Fibroblast of villous mesenchyme (primary cell): Measurements from ENCODE around the gene WDTC1. TPM values are rescaled to one million over a fixed set of nuclear protein-coding genes. Genes with fewer than 3 reads are reported as not detected.

Source experiments
- DNase-seq: peaks from one replicate; pipeline ENCODE4 v3.0.0-alpha.2; 2010; ENCODE audit warnings: low read depth
- H3K4me3 ChIP-seq: 2 replicates; pipeline ENCODE4 v1.5.1; 2011; ENCODE audit warnings: low read depth, mild to moderate bottlenecking, low read length
- total RNA-seq: library from RNA; depleted of rRNA; stranded (reverse); fragments of >200 nt; gene quantifications from 2 replicates; pipeline ENCODE4 v1.2.3, GENCODE V29; 2012
- TF ChIP-seq, protein P1 (sequence below): IDR thresholded peaks from 2 replicates; pipeline ENCODE4 v1.5.1; 2012; ENCODE audit warnings: low read depth, mild to moderate bottlenecking, low read length; ENCODE audit not compliant: insufficient read depth

The WDTC1 gene
- total RNA-seq, 1 donor = 21.2 TPM

DNA sequence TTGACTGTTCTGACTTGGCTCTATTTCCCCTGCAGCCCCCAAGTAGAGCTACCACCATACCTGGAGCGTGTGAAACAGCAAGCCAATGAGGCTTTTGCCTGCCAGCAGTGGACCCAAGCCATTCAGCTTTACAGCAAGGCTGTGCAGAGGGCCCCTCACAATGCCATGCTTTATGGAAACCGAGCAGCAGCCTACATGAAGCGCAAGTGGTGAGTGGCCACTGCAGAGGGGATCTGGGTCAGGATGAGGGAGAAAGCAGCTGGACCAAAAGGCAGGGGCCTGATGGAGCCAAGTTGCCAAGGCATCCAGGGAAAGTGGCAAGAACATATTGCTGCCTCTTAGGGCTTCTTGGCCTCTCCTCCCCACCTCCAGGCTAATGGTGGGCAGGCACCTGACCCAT lies 63.5 kb downstream of the WDTC1 start:
- H3K4me3 ChIP-seq = no peak overlapping the region
- TF ChIP-seq, protein P1, sequence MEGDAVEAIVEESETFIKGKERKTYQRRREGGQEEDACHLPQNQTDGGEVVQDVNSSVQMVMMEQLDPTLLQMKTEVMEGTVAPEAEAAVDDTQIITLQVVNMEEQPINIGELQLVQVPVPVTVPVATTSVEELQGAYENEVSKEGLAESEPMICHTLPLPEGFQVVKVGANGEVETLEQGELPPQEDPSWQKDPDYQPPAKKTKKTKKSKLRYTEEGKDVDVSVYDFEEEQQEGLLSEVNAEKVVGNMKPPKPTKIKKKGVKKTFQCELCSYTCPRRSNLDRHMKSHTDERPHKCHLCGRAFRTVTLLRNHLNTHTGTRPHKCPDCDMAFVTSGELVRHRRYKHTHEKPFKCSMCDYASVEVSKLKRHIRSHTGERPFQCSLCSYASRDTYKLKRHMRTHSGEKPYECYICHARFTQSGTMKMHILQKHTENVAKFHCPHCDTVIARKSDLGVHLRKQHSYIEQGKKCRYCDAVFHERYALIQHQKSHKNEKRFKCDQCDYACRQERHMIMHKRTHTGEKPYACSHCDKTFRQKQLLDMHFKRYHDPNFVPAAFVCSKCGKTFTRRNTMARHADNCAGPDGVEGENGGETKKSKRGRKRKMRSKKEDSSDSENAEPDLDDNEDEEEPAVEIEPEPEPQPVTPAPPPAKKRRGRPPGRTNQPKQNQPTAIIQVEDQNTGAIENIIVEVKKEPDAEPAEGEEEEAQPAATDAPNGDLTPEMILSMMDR = no peak
- DNase-seq = no peak

DNA sequence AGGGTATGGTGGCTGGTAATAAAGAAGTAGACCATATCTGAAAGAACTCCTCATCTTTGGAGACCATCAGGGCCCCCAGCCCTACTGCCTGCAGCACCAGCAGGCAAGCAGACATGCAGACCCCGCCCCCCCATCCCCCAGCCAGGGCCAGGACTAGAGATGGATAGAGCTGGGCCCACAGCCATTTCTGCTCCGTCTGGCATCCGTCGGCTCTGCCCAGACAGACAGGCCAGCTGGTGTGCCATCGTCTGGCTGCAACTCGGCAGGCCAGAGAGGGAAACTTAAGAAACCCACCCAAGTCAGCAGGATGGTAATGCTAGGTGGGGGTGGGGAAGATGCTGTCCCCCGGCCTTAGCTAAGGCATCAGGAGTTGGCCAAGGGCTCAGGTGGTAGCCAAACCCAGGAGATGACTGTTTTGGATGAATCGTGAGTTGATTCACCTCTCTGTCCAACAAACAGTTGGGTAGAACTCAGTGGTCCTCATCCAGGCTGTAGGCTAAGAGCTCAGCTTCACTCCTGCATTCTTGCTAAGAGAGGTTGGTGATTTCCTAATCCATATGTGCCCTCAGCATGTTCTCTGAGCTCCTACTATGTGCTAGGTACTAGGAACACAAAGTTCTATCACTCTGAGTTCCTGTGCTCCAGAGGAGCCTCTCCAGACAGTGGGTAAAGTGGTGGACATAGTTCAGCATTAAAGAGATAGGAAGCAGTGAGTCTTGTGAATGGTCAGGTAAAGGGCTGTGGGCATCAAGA lies 64.4 kb downstream of the WDTC1 start:
- DNase-seq = no peak

DNA sequence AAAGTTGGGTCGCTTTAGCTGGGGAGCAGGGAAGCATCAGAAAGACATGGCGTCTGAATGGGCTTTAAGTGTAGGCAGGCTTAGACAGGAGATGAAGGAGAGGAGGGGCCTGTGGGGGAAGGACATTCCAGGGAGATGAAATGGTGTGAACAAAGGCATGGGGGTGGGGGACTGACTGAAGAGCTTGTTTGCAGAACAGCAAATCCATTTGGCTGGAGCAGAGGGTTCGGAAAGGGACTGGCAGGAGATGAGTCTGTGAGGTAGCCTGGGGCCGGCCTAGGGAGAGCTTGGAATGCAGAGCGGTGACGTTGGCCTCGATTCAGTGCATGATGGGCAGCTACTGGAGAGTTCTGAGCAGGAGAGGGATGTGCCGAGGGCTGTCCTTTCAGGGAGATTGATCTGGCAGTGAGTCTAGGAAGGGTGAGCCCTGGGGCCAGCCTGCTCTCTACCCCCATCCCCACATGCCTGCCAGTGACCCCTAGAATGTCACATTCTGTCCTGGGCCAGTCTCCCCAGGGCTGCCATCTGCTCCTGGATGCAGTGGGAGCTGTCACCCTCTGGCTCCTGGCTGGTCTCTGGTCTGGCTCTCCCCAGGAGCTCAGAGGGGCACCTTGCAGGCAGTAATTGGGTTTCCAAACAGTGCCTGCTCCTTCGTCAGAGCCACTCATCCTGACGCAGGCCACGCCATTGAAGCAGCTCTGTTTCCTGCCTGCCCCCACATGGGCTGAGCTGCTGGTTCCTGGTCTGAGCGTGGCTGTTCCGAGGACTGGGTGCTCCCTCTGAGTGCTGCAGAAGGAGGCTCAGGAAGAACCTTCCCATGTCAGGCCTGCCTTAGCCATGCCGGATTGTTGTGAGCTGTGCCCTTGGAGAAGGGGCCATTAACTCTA lies 65.2 kb downstream of the WDTC1 start:
- TF ChIP-seq, protein P1 = no peak
- peak; percentile 97 for DNase-seq
- H3K4me3 ChIP-seq = no peak overlapping the region

More for the DNA sequence above, 64.4 kb downstream of the WDTC1 start:
- TF ChIP-seq, protein P1 = no peak
- no peak overlapping the region for H3K4me3 ChIP-seq

DNA sequence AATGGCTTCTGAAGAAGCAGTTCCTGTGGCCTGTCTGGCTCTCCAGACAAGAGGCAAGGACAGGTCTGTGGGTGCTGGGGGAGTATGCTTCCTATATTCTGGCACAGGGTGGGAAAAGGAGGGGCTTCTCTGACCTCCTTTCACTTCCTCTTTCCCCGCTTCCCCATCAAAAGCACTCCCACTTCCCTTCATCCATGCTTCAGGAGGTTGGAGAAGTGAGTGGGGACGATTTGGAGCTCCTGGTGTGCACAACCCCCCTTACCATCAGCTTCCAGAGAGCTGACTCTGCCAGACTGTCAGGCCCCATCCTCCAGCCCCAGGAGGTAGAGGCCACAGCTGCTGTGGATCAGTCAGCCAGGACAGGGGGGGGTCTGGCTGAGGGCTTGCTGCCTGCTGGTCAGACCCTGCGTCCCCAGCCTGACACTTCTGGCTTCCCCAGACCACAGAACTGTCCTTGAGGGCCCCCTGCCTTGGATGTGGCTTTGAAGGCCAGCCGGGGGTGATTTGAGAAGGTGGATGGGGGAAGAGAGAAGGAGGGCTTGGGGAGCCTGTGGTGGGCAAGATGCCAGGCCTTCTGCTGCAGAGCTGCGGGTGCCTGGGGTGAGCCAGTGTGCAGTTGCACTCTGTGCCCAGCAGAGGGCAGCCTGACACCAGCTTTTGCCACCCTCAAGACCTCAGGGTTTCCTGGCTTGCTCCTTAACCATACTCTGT lies 66.1 kb downstream of the WDTC1 start:
- TF ChIP-seq, protein P1 = peak; percentile 89
- peak; percentile 92 for DNase-seq
- H3K4me3 ChIP-seq = no peak overlapping the region

DNA sequence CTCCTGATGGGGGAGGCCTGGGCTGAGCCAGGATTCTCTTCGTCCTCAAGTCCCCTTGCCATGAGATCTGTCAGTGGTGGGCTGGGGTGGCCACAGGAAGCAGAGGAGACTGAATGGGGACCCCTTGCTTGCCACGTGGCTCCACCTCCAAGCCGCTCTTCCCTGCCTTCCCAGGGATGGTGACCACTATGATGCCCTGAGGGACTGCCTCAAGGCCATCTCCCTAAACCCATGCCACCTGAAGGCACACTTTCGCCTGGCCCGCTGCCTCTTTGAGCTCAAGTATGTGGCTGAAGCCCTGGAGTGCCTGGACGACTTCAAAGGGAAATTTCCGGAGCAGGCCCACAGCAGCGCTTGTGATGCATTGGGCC lies 66.6 kb downstream of the WDTC1 start:
- no peak overlapping the region for H3K4me3 ChIP-seq
- TF ChIP-seq, protein P1 = no peak
- no peak for DNase-seq

DNA sequence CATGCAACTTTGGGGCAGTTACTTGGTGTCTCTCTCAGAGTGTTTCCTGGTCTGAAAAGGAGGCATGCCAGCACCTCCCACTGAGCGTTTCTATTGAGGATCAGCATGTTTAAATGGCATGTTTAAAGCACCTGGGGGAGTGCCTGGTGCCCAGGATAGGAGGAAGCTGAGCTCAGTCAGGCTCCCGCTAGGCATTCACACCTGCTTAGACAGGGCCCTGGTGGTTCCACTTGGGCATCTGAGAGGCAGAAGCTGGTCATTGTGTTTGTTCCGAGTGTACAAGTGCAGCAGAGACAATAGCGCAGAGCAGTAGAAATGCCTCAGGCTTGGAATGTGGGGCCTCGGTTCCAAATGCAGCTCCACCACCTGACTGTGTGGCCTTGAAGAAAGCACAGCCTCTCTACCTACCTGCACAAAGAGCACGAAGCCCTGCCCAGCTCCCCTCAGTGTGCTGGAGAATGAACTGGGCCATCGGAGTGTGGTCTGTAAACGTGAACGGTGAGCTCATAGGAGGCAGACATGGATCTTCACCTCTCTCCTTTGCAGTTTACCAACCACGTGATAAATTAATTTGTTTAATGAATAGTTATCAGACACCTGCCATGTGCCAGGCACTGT lies 67.3 kb downstream of the WDTC1 start:
- no peak for DNase-seq
- H3K4me3 ChIP-seq = no peak overlapping the region
- TF ChIP-seq, protein P1 = no peak
